K562 (cell line): Measurements from ENCODE around the gene CD93. TPM values are rescaled to one million over a fixed set of nuclear protein-coding genes. Genes with fewer than 3 reads are reported as not detected.

Experiments used
- ATAC-seq: fragments of 200-7000 bp; cut with Tn5 transposase; 3 replicates; pipeline ENCODE4 v1.9.1; 2020; ENCODE audit warnings: moderate library complexity
- BruUV-seq: library from RNA; stranded (reverse); fragments of 400-500 nt; replicated peaks from 2 replicates; lab custom pipeline; 2021; lab: Mats Ljungman, UMichigan
- CTCF ChIA-PET: fragments of 300-600 bp; formaldehyde crosslinking; extraction: SDS; loops from one replicate; lab custom pipeline; 2021; ENCODE audit warnings: low intra/inter-chr PET ratio; lab: Yijun Ruan, JAX
- POLR2A ChIA-PET: fragments of 300-600, 350-650 bp; sonication (Branson Sonifier 250); formaldehyde crosslinking; extraction: SDS; loops from one replicate; lab custom pipeline; 2021; ENCODE audit warnings: antibody characterized with exemption, inconsistent platforms; lab: Yijun Ruan, JAX
- DNase-seq, 4 experiments: peaks; one replicate each; pipeline versions ENCODE4 v3.0.0 to v3.0.0-alpha.2; 2011 to 2018; ENCODE audit warnings: low spot score in 3 of 4, mixed read lengths in 3 of 4; ENCODE audit errors: extremely low read depth in 1 of 4
- FAIRE-seq: peaks from 2 replicates; lab custom pipeline; 2011; peaks lifted over from hg19 to GRCh38; lab: Jason Lieb, UNC
- H2AFZ ChIP-seq: 2 replicates; pipeline ENCODE4 v1.6.0; 2011; ENCODE audit warnings: low read depth, low read length, control low read depth, inconsistent platforms
- H3K27ac ChIP-seq: fragments of 200-600 bp; 3 replicates; pipeline ENCODE4 v1.8.0; 2011; ENCODE audit warnings: low read depth, mild to moderate bottlenecking, control low read depth, inconsistent platforms, low read length, moderate library complexity, mixed read lengths; ENCODE audit errors: extremely low read depth
- H3K27me3 ChIP-seq, 2 experiments: fragments of 300-600 bp in 1 of 2; 2 replicates in 1 of 2; 3 replicates in 1 of 2; pipeline versions ENCODE4 v1.6.0 to v1.8.0; 2011; ENCODE audit warnings: inconsistent platforms in 2 of 2, low read length in 2 of 2, mild to moderate bottlenecking in 1 of 2, mixed read lengths in 1 of 2, moderate library complexity in 1 of 2; ENCODE audit not compliant: control insufficient read depth in 2 of 2, insufficient read depth in 2 of 2
- H3K36me3 ChIP-seq: fragments of 300-600 bp; 3 replicates; pipeline ENCODE4 v1.8.0; 2011; ENCODE audit warnings: mild to moderate bottlenecking, low read length, inconsistent platforms; ENCODE audit not compliant: control insufficient read depth, insufficient read depth
- H3K4me1 ChIP-seq, 2 experiments: fragments of 200-600 bp in 1 of 2; replicated peaks in 1 of 2; 2 replicates in 1 of 2; 3 replicates in 1 of 2; pipeline versions ENCODE4 v1.5.1 to v1.8.0; 2011; ENCODE audit warnings: inconsistent platforms in 2 of 2, low read length in 2 of 2, mild to moderate bottlenecking in 1 of 2, mixed read lengths in 1 of 2, moderate library complexity in 1 of 2; ENCODE audit not compliant: control insufficient read depth in 2 of 2, insufficient read depth in 2 of 2
- H3K4me2 ChIP-seq: 2 replicates; pipeline ENCODE4 v1.6.1; 2011; ENCODE audit warnings: low read length, control low read depth, inconsistent platforms, mixed read lengths; ENCODE audit not compliant: insufficient read depth
- H3K4me3 ChIP-seq: fragments of 200-600 bp; sonication (generic), shearing (Covaris generic); 2 replicates; pipeline ENCODE4 v1.5.1; 2016; ENCODE audit warnings: control low read depth, inconsistent platforms
- H3K79me2 ChIP-seq: fragments of 200-600 bp; 3 replicates; pipeline ENCODE4 v1.8.0; 2011; ENCODE audit warnings: low read length, inconsistent platforms; ENCODE audit not compliant: control insufficient read depth, insufficient read depth
- H3K9ac ChIP-seq, 2 experiments: 2 replicates each; pipeline versions ENCODE4 v1.6.0 to v1.6.1; 2011; ENCODE audit warnings: low read depth in 2 of 2, low read length in 2 of 2, control low read depth in 1 of 2, inconsistent platforms in 1 of 2, mild to moderate bottlenecking in 1 of 2, mixed read lengths in 1 of 2; ENCODE audit not compliant: insufficient read depth in 1 of 2
- H3K9me1 ChIP-seq: one replicate; pipeline ENCODE4 v1.6.0; 2011; ENCODE audit warnings: inconsistent platforms, mild to moderate bottlenecking, low read length, moderate library complexity; ENCODE audit not compliant: control insufficient read depth, insufficient read depth
- H3K9me3 ChIP-seq: replicated peaks from 2 replicates; pipeline ENCODE4 v1.5.1; 2011; ENCODE audit warnings: low read depth, low read length, inconsistent platforms; ENCODE audit not compliant: control insufficient read depth, insufficient read depth
- H4K20me1 ChIP-seq: replicated peaks from 2 replicates; pipeline ENCODE4 v1.6.1; 2011; ENCODE audit warnings: low read length, inconsistent platforms, mixed read lengths; ENCODE audit not compliant: control insufficient read depth, insufficient read depth
- BCOR ChIP-seq: fragments of 450-650 bp; IDR thresholded peaks from 2 replicates; pipeline ENCODE4 v1.6.1; 2016
- DMBX1 ChIP-seq: fragments of 250-450 bp; sonication (Bioruptor Pico); IDR thresholded peaks from 2 replicates; pipeline ENCODE4 v1.8.0; 2022; ENCODE audit warnings: inconsistent platforms, mild to moderate bottlenecking, moderate library complexity, borderline replicate concordance
- GABPB2 ChIP-seq: fragments of 250-450 bp; sonication (Bioruptor Pico); conservative IDR thresholded peaks from 2 replicates; pipeline ENCODE4 v1.5.1; 2021; ENCODE audit warnings: mild to moderate bottlenecking
- HEY1 ChIP-seq: fragments of 250-450 bp; sonication (Bioruptor Pico); IDR thresholded peaks from 2 replicates; pipeline ENCODE4 v1.5.0; 2020; ENCODE audit warnings: mild to moderate bottlenecking, moderate library complexity, borderline replicate concordance
- ILF3 ChIP-seq: fragments of 450-650 bp; IDR thresholded peaks from 2 replicates; pipeline ENCODE4 v1.6.1; 2018; ENCODE audit warnings: antibody characterized with exemption, mild to moderate bottlenecking, moderate library complexity, borderline replicate concordance
- MLX ChIP-seq, 2 experiments: fragments of 450-650 bp in 1 of 2; sonication (generic) in 1 of 2; formaldehyde crosslinking; conservative IDR thresholded peaks; 2 replicates each; pipeline versions ENCODE4 v1.4.0 to v1.8.1; 2020 to 2022; ENCODE audit warnings: mild to moderate bottlenecking in 1 of 2, missing genetic modification reagents in 1 of 2
- MTA2 ChIP-seq: fragments of 450-650 bp; IDR thresholded peaks from 2 replicates; pipeline ENCODE4 v1.6.1; 2016; ENCODE audit warnings: low read depth
- NFE2 ChIP-seq: IDR thresholded peaks from 2 replicates; pipeline ENCODE4 v1.6.1; 2014; ENCODE audit warnings: antibody characterized with exemption, low read depth
- PCBP2 ChIP-seq: fragments of 200-400 bp; formaldehyde crosslinking; IDR thresholded peaks from 2 replicates; pipeline ENCODE4 v1.6.1; 2018; ENCODE audit warnings: low read length, low read depth, mild to moderate bottlenecking, moderate library complexity; ENCODE audit not compliant: poor library complexity, severe bottlenecking
- RBM25 ChIP-seq: fragments of 200-400 bp; formaldehyde crosslinking; IDR thresholded peaks from 2 replicates; pipeline ENCODE4 v1.6.1; 2018; ENCODE audit warnings: low read length, low read depth, moderate library complexity; ENCODE audit not compliant: severe bottlenecking
- RCOR1 ChIP-seq, 2 experiments: IDR thresholded peaks; 2 replicates each; pipeline ENCODE4 v1.6.1; 2012; ENCODE audit warnings: low read depth in 2 of 2, low read length in 2 of 2, borderline replicate concordance in 1 of 2, improper control_type of control experiment in 1 of 2
- RUNX1 ChIP-seq: sonication (generic); IDR thresholded peaks from 2 replicates; pipeline ENCODE4 v1.6.1; 2016; ENCODE audit warnings: antibody characterized with exemption, low read depth
- ZBTB33 ChIP-seq: sonication (generic); formaldehyde crosslinking; IDR thresholded peaks from 2 replicates; pipeline ENCODE4 v1.8.1; 2023; ENCODE audit warnings: mild to moderate bottlenecking, missing genetic modification reagents
- ZFP36 ChIP-seq: fragments of 150-350 bp; IDR thresholded peaks from 2 replicates; pipeline ENCODE4 v1.6.1; 2018; ENCODE audit warnings: low read length, low read depth; ENCODE audit not compliant: partially characterized antibody
- ZFX ChIP-seq: sonication (generic); formaldehyde crosslinking; IDR thresholded peaks from 2 replicates; pipeline ENCODE4 v1.8.0; 2022; ENCODE audit warnings: mild to moderate bottlenecking, missing genetic modification reagents, moderate library complexity
- ZKSCAN3 ChIP-seq: fragments of 250-450 bp; sonication (Bioruptor Pico); IDR thresholded peaks from 2 replicates; pipeline ENCODE4 v1.4.0; 2020
- ZNF561 ChIP-seq: fragments of 450-650 bp; formaldehyde crosslinking; conservative IDR thresholded peaks from 2 replicates; pipeline ENCODE4 v1.4.0; 2020; ENCODE audit warnings: mild to moderate bottlenecking, moderate library complexity
- ZNF57 ChIP-seq: fragments of 450-650 bp; formaldehyde crosslinking; IDR thresholded peaks from 2 replicates; pipeline ENCODE4 v1.4.0; 2020; ENCODE audit warnings: mild to moderate bottlenecking, moderate library complexity
- ZNF668 ChIP-seq: fragments of 250-450 bp; sonication (Bioruptor Pico); IDR thresholded peaks from 2 replicates; pipeline ENCODE4 v1.8.0; 2022; ENCODE audit warnings: mild to moderate bottlenecking, inconsistent platforms
- ZNF766 ChIP-seq: fragments of 200-800 bp; sonication (Bioruptor generic); conservative IDR thresholded peaks from 2 replicates; pipeline ENCODE4 v1.6.1; 2016; ENCODE audit warnings: missing genetic modification characterization, missing compliant biosample characterization
- WGBS: fragments of 100-300 bp; shearing (Covaris generic); methylation state at CpG from one replicate; pipeline ENCODE4 v1.1.6; 2016; ENCODE audit warnings: low coverage, mixed read lengths; ENCODE audit not compliant: insufficient coverage; ENCODE audit errors: missing lambda C conversion rate; 5-methylcytosine and 5-hydroxymethylcytosine counted together
- in situ Hi-C: fragments of 300-500 bp; cut with MboI; formaldehyde crosslinking; loops from 4 replicates; pipeline ENCODE4 v1.15.0; 2018; ENCODE audit warnings: inconsistent platforms, mixed read lengths
- intact Hi-C: fragments of 100-400 bp; cut with micrococcal nuclease; formaldehyde crosslinking; loops from 2 replicates; pipeline ENCODE4 v1.14.2; 2022
- polyA plus RNA-seq, 8 experiments: library from polyadenylated mRNA; depleted of rRNA in 4 of 8; stranded (reverse) in 5 of 8; unstranded in 3 of 8; fragments of >200 nt; fragmentation: Nextera tagmentation in 2 of 8; fragmentation: Illumina TruSeq in 1 of 8; extraction: Ambion mirVana in 2 of 8; extraction: Trizol in 1 of 8; gene quantifications; 2 replicates each; pipeline versions ENCODE4 v1.2.1 to v1.2.3, GENCODE V29; 2011 to 2014; ENCODE audit warnings: inconsistent platforms in 1 of 8, missing spikeins in 1 of 8
- total RNA-seq, 7 experiments: library from RNA; depleted of rRNA in 6 of 7; stranded (reverse); fragments of >200 nt in 6 of 7; fragmentation: Illumina TruSeq in 2 of 7; extraction: Trizol in 2 of 7; gene quantifications; 2 replicates each; pipeline versions ENCODE4 v1.2.1 to v1.2.3, GENCODE V29; 2011 to 2021; ENCODE audit warnings: low replicate concordance in 1 of 7
- TF ChIP-seq, protein P1 (sequence below): fragments of 250-450 bp; sonication (Bioruptor Pico); IDR thresholded peaks from 2 replicates; pipeline ENCODE4 v1.8.0; 2022; ENCODE audit warnings: inconsistent platforms, mild to moderate bottlenecking, moderate library complexity, borderline replicate concordance

The CD93 gene
- total and polyA plus RNA-seq, 9 of the 15 experiments (the other 6 are each of a cell fraction or from before 2014, with no cell fraction given) = 0.03 to 0.20 (median 0.05) TPM

- no peak for DNase-seq
- Histone ChIP-seq H3K79me2 (no peaks in the 10 kb centered on the region), H3K27me3 (no peaks in the 10 kb centered on the region), H3K9ac (no peak overlapping the region), H3K4me3 (no peak overlapping the region), H3K27ac (no peak overlapping the region), H3K36me3 (no peaks in the 10 kb centered on the region), H4K20me1 (no peaks in the 10 kb centered on the region), H3K4me2 (no peak overlapping the region), H3K4me1 (peaks cover 30 to 43% of the 10 kb centered on the region in 2 experiments; a peak in 4 of 5 replicates), H3K9me3 (no peaks in the 10 kb centered on the region), H3K9me1 (no peaks in the 10 kb centered on the region), H2AFZ (no peak overlapping the region)
- no peak for FAIRE-seq
- intact Hi-C loops = no loop called here
- 70% methylated on average over 3 of the region's 3 CpGs for WGBS
- POLR2A ChIA-PET = interaction anchor here (0.9 to 2.0 kb wide), 3 partner anchors 11 to 28 kb away, joined by 3 to 6 read pairs (median 3); no protein-coding TSS in a partner anchor
- BruUV-seq = no TSS peak
- CTCF ChIA-PET = no interaction called here
- ATAC-seq = no peak
- in situ Hi-C loops = no loop called here
- TF ChIP-seq NFE2 (no peak), GABPB2 (CRISPR knock-in tag) (no peak), ZFP36 (peak; percentile 79), MLX (CRISPR knock-in tag; conservative IDR thresholded peaks at IDR 0.05) (no peak), BCOR (0 out of 2 replicates have a peak, but pooled peaks have one; percentile 49), RBM25 (peak; percentile 91), ZFX (CRISPR knock-in tag) (no peak), DMBX1 (CRISPR knock-in tag) (no peak), ZKSCAN3 (no peak), RUNX1 (no peak), HEY1 (CRISPR knock-in tag) (no peak), ILF3 (no peak), ZNF766 (CRISPR knock-in tag) (no peak), ZNF57 (CRISPR knock-in tag) (no peak), MTA2 (no peak), RCOR1 (IDR thresholded peaks at IDR 0.05; ENCODE audit: borderline replicate concordance in 1 of 2, low read depth in 2 of 2, low read length in 2 of 2) (0 out of 4 replicates have a peak, but pooled peaks of 1 of the 2 experiments have one; percentile 19), ZNF668 (CRISPR knock-in tag) (no peak), ZBTB33 (CRISPR knock-in tag) (no peak), ZNF561 (CRISPR knock-in tag) (no peak), PCBP2 (no peak)
- TF ChIP-seq, protein P1, sequence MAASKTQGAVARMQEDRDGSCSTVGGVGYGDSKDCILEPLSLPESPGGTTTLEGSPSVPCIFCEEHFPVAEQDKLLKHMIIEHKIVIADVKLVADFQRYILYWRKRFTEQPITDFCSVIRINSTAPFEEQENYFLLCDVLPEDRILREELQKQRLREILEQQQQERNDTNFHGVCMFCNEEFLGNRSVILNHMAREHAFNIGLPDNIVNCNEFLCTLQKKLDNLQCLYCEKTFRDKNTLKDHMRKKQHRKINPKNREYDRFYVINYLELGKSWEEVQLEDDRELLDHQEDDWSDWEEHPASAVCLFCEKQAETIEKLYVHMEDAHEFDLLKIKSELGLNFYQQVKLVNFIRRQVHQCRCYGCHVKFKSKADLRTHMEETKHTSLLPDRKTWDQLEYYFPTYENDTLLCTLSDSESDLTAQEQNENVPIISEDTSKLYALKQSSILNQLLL (CRISPR knock-in tag) = no peak
These were observed 29.7 kb upstream of the CD93 start for GRCh38 chr20:23115822-23116221.
